ENCODE measurements around the gene MCCC2.
"Not testable (repeated sequence)": the region's sequence is repeated elsewhere in the genome, so short reads cannot be mapped to it uniquely, and the experiment has no call there.

Gene MCCC2

GRCh38 chr5:71586941-71587765 is at the start of gene MCCC2:
Gene MCCC2, plus strand, starts transcription at chr5:71587340. Its CDS starts 86 bp downstream, at chr5:71587426.
- DNase-seq (ENCODE audit: low read depth): peak; percentile 95

GRCh38 chr5:71537687-71538086 is 49.5 kb upstream of the MCCC2 start:
- DNase-seq (ENCODE audit: low read depth): no peak

- DNase-seq (ENCODE audit: low read depth): not testable (repeated sequence)
These were observed 36.3 kb upstream of the MCCC2 start for GRCh38 chr5:71550885-71551284.

GRCh38 chr5:71551582-71551981 is 35.6 kb upstream of the MCCC2 start:
- not testable (repeated sequence) for DNase-seq (ENCODE audit: low read depth)

GRCh38 chr5:71552026-71552749 is 35.0 kb upstream of the MCCC2 start:
- DNase-seq (ENCODE audit: low read depth): not testable (repeated sequence)

- no peak for DNase-seq (ENCODE audit: low read depth)
These were observed 24.0 kb upstream of the MCCC2 start for GRCh38 chr5:71563161-71563560.

GRCh38 chr5:71564895-71565294 is 22.2 kb upstream of the MCCC2 start:
- DNase-seq (ENCODE audit: low read depth): no peak

GRCh38 chr5:71569748-71570509 is 17.2 kb upstream of the MCCC2 start:
- DNase-seq (ENCODE audit: low read depth): no peak

GRCh38 chr5:71571811-71572210 is 15.3 kb upstream of the MCCC2 start:
- DNase-seq (ENCODE audit: low read depth): not testable (repeated sequence)

- DNase-seq (ENCODE audit: low read depth): no peak
These were observed 13.5 kb upstream of the MCCC2 start for GRCh38 chr5:71573591-71573990.

GRCh38 chr5:71575588-71575987 is 11.6 kb upstream of the MCCC2 start:
- DNase-seq (ENCODE audit: low read depth): not testable (repeated sequence)

GRCh38 chr5:71576241-71576640 is 10.9 kb upstream of the MCCC2 start:
- no peak for DNase-seq (ENCODE audit: low read depth)

- not testable (repeated sequence) for DNase-seq (ENCODE audit: low read depth)
These were observed 9.3 kb upstream of the MCCC2 start for GRCh38 chr5:71577839-71578238.

GRCh38 chr5:71582945-71583584 is 4.1 kb upstream of the MCCC2 start:
- no peak for DNase-seq (ENCODE audit: low read depth)

GRCh38 chr5:71586052-71586940 is 844 bp upstream of the MCCC2 start:
- DNase-seq (ENCODE audit: low read depth): no peak

GRCh38 chr5:71587766-71588532 is 809 bp downstream of the MCCC2 start:
- no peak for DNase-seq (ENCODE audit: low read depth)

GRCh38 chr5:71588533-71588885 is 1.4 kb downstream of the MCCC2 start:
- DNase-seq (ENCODE audit: low read depth): no peak

- no peak for DNase-seq (ENCODE audit: low read depth)
These were observed 2.8 kb downstream of the MCCC2 start for GRCh38 chr5:71589903-71590302.

GRCh38 chr5:71591100-71591499 is 4.0 kb downstream of the MCCC2 start:
- no peak for DNase-seq (ENCODE audit: low read depth)

GRCh38 chr5:71596169-71596568 is 9.0 kb downstream of the MCCC2 start:
- no peak for DNase-seq (ENCODE audit: low read depth)

All from stimulated activated CD8-positive, alpha-beta memory T cell treated with anti-CD3 and anti-CD28 coated beads, Interleukin-7, amount 100 ng/mL, for 24 hours (primary cell).